Measurements from ENCODE around the gene BECN2.

DNA sequence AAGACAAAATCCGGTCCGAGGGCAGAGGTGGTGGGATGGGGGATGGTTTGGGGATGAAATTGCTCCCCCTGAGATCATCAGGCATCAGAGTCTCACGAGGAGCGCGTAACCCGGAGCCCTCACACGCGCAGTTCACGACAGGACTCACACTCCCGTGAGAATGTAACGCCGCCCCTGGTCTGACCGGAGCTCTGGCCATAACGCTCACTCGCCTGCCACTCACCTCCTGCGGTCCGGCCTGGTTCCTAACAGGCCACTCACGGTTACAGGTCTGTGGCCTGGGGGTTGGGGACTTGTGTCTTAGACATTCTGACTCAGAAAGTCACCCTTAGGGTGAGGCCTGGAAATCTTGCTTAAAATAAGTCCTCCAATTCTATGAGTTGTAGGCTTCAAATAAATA is 21.5 kb downstream of the BECN2 start:
- TF ChIP-seq POLR2A (IDR thresholded peaks at IDR 0.05) (no peak), EP300 (IDR thresholded peaks at IDR 0.05) (no peak)
- TF ChIP-seq, protein P1, sequence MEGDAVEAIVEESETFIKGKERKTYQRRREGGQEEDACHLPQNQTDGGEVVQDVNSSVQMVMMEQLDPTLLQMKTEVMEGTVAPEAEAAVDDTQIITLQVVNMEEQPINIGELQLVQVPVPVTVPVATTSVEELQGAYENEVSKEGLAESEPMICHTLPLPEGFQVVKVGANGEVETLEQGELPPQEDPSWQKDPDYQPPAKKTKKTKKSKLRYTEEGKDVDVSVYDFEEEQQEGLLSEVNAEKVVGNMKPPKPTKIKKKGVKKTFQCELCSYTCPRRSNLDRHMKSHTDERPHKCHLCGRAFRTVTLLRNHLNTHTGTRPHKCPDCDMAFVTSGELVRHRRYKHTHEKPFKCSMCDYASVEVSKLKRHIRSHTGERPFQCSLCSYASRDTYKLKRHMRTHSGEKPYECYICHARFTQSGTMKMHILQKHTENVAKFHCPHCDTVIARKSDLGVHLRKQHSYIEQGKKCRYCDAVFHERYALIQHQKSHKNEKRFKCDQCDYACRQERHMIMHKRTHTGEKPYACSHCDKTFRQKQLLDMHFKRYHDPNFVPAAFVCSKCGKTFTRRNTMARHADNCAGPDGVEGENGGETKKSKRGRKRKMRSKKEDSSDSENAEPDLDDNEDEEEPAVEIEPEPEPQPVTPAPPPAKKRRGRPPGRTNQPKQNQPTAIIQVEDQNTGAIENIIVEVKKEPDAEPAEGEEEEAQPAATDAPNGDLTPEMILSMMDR (IDR thresholded peaks at IDR 0.05): no peak

Measured in gastroesophageal sphincter (tissue), 3 donors.